GDM1 (cell line): ENCODE measurements around the gene SURF4.
"Not testable (repeated sequence)": the region's sequence is repeated elsewhere in the genome, so short reads cannot be mapped to it uniquely, and the experiment has no call there.

ENCODE experiments used
- DNase-seq: peaks from one replicate; lab custom pipeline; 2025; lab: John Stamatoyannopoulos, UW

SURF4 gene

GRCh38 chr9:133352635-133353340, 23.1 kb downstream of the SURF4 start:
- no peak for DNase-seq

GRCh38 chr9:133351908-133352634, 23.8 kb downstream of the SURF4 start:
- peak; percentile 46 for DNase-seq

GRCh38 chr9:133351526-133351907, 24.3 kb downstream of the SURF4 start:
- DNase-seq, result no peak

- no peak for DNase-seq
Measured at GRCh38 chr9:133349965-133350616, 25.8 kb downstream of the SURF4 start.

GRCh38 chr9:133348718-133349573, 26.9 kb downstream of the SURF4 start:
- DNase-seq, result no peak

- DNase-seq, result peak; percentile 88
Measured at GRCh38 chr9:133347985-133348717, 27.7 kb downstream of the SURF4 start, which contains the start of the genes MED22 and RPL7A. Gene MED22, minus strand, starts transcription at chr9:133348131. Its CDS starts 1,469 bp downstream, at chr9:133346662. Gene RPL7A, plus strand, starts transcription at chr9:133348218. Its CDS starts 26 bp downstream, at chr9:133348244.

- no peak for DNase-seq
Measured at GRCh38 chr9:133347515-133347984, 28.3 kb downstream of the SURF4 start.

GRCh38 chr9:133346021-133346785, 29.7 kb downstream of the SURF4 start:
- DNase-seq, result no peak

GRCh38 chr9:133345596-133345995, 30.3 kb downstream of the SURF4 start:
- no peak for DNase-seq

GRCh38 chr9:133344979-133345378, 30.9 kb downstream of the SURF4 start:
- DNase-seq, result no peak

GRCh38 chr9:133344071-133344470, 31.8 kb downstream of the SURF4 start:
- DNase-seq, result no peak

GRCh38 chr9:133342570-133342969, 33.3 kb downstream of the SURF4 start:
- no peak for DNase-seq

GRCh38 chr9:133342069-133342406, 33.8 kb downstream of the SURF4 start:
- no peak for DNase-seq

- DNase-seq, result peak; percentile 15
Measured at GRCh38 chr9:133341369-133342068, 34.3 kb downstream of the SURF4 start.

- DNase-seq, result no peak
Measured at GRCh38 chr9:133340916-133341315, 34.9 kb downstream of the SURF4 start.

GRCh38 chr9:133340256-133340655, 35.6 kb downstream of the SURF4 start:
- peak; percentile 52 for DNase-seq

- no peak for DNase-seq
Measured at GRCh38 chr9:133339641-133340040, 36.2 kb downstream of the SURF4 start.

GRCh38 chr9:133335924-133336811, 39.7 kb downstream of the SURF4 start, which contains the start of gene SURF6:
Gene SURF6, minus strand, starts transcription at chr9:133336188. Its CDS starts 56 bp downstream, at chr9:133336132.
- peak; percentile 85 for DNase-seq

GRCh38 chr9:133334888-133335287, 41.0 kb downstream of the SURF4 start:
- DNase-seq, result not testable (repeated sequence)
